PFSK-1 (cell line): ENCODE results near the gene SEZ6.

Source experiments
- FOXP2 ChIP-seq: optimal IDR thresholded peaks from 2 replicates; pipeline ENCODE3; 2011; ENCODE audit warnings: borderline replicate concordance, control low read depth, inconsistent platforms; ENCODE audit not compliant: insufficient read depth; ENCODE audit errors: extremely low read length, extremely low read depth
- POLR2AphosphoS5 ChIP-seq: IDR thresholded peaks from 2 replicates; pipeline ENCODE4 v1.6.1; 2012; ENCODE audit warnings: low read depth, mild to moderate bottlenecking, control low read depth, low read length, moderate library complexity
- SIN3A ChIP-seq: IDR thresholded peaks from 2 replicates; pipeline ENCODE4 v1.6.1; 2012; ENCODE audit warnings: mild to moderate bottlenecking, low read length, moderate library complexity, borderline replicate concordance; ENCODE audit not compliant: insufficient read depth
- TAF1 ChIP-seq: IDR thresholded peaks from 2 replicates; pipeline ENCODE4 v1.6.1; 2012; ENCODE audit warnings: low read length, control low read depth, borderline replicate concordance; ENCODE audit not compliant: insufficient read depth

DNA sequence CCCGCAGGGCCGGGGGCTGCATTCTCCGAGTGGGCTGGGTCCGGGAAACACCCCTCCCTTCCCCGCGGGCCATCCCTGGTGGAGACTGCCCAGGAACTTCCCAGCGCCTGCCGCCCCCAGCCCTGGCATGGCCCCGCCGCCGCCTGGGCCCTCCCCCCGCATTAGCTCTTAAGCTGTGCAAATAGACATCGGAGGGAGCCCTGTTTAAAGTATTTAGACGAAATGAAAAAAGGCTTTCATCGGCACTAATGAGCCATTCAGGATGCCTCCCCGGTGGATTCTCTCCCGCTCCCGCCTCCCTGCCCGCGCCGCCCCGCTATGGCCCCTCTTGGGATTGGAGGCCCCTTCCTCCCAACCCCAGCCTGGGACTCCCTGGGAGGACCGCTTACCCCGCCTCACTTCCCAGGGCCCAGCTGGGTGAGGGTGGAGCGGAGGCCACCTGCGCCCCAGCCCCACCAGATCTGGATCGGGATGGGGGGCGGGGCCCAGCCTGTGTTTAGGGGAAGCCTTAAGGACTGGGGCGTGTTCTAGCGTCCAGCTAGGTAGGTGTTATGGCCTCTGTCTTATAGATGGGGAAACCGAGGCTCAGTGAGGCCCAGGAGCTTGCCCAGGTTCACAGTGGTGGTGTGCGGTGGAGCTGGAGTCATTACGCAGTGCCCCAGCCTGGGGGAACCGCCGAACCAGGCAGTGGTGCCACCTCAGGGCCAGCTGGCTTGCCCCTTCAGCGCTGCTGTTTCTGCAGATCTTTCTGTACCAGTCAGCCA is 19.7 kb downstream of the SEZ6 start:
- TF ChIP-seq FOXP2 (no peak), TAF1 (no peak), SIN3A (no peak), POLR2AphosphoS5 (no peak)
